NK-92 treated with Interleukin-12 subunit alpha and Interleukin-12 subunit beta, amount 100 ng/mL, for 24 hours (cell line): ENCODE results near the gene DYNC1I1.

Experiments used
- DNase-seq: peaks from one replicate; lab custom pipeline; 2025; lab: John Stamatoyannopoulos, UW

The DYNC1I1 gene

GRCh38 chr7:96026010-96026409 lies 253.7 kb downstream of the DYNC1I1 start:
- DNase-seq: no peak

- DNase-seq: no peak
Observed at GRCh38 chr7:96026611-96027010, 254.3 kb downstream of the DYNC1I1 start.

- no peak for DNase-seq
Observed at GRCh38 chr7:96028729-96029128, 256.4 kb downstream of the DYNC1I1 start.

GRCh38 chr7:96033009-96033598 lies 260.8 kb downstream of the DYNC1I1 start:
- DNase-seq: no peak

- DNase-seq: no peak
Observed at GRCh38 chr7:96034940-96035727, 262.8 kb downstream of the DYNC1I1 start.

GRCh38 chr7:96040250-96040772 lies 268.0 kb downstream of the DYNC1I1 start:
- no peak for DNase-seq

- no peak for DNase-seq
Observed at GRCh38 chr7:96041171-96041570, 268.8 kb downstream of the DYNC1I1 start.

GRCh38 chr7:96045181-96045580 lies 272.8 kb downstream of the DYNC1I1 start:
- no peak for DNase-seq

- no peak for DNase-seq
Observed at GRCh38 chr7:96045919-96046318, 273.6 kb downstream of the DYNC1I1 start.

GRCh38 chr7:96052289-96052688 lies 279.9 kb downstream of the DYNC1I1 start:
- no peak for DNase-seq

- DNase-seq: no peak
Observed at GRCh38 chr7:96052860-96053470, 280.6 kb downstream of the DYNC1I1 start.

GRCh38 chr7:96055717-96056116 lies 283.4 kb downstream of the DYNC1I1 start:
- DNase-seq: no peak

- no peak for DNase-seq
Observed at GRCh38 chr7:96059075-96059474, 286.7 kb downstream of the DYNC1I1 start.

- no peak for DNase-seq
Observed at GRCh38 chr7:96061009-96061408, 288.7 kb downstream of the DYNC1I1 start.

- DNase-seq: no peak
Observed at GRCh38 chr7:96061844-96062243, 289.5 kb downstream of the DYNC1I1 start.

- DNase-seq: no peak
Observed at GRCh38 chr7:96067321-96067720, 295.0 kb downstream of the DYNC1I1 start.

GRCh38 chr7:96069401-96069800 lies 297.0 kb downstream of the DYNC1I1 start:
- no peak for DNase-seq

GRCh38 chr7:96074871-96075270 lies 302.5 kb downstream of the DYNC1I1 start:
- no peak for DNase-seq

GRCh38 chr7:96075510-96076349 lies 303.4 kb downstream of the DYNC1I1 start:
- peak; percentile 34 for DNase-seq

- DNase-seq: no peak
Observed at GRCh38 chr7:96076350-96076707, 304.0 kb downstream of the DYNC1I1 start.

GRCh38 chr7:96080027-96080426 lies 307.7 kb downstream of the DYNC1I1 start:
- no peak for DNase-seq

- no peak for DNase-seq
Observed at GRCh38 chr7:96084881-96085553, 312.7 kb downstream of the DYNC1I1 start.
